Trophoblast cell (in vitro differentiated cells and primary cell): Measurements from ENCODE around the gene SRRM3.
A peak's percentile ranks its signal among the peaks of the same experiment; 100 is the strongest.

ENCODE experiments used
- DNase-seq, 2 donors: peaks; one replicate each; pipeline ENCODE4 v3.0.0-alpha.2; 2016
- H2AFZ ChIP-seq: 2 replicates; pipeline ENCODE4 v1.6.1; 2013; ENCODE audit warnings: low read length, moderate library complexity, mild to moderate bottlenecking; ENCODE audit not compliant: insufficient read depth, poor library complexity
- H2AK5ac ChIP-seq: 2 replicates; pipeline ENCODE4 v1.6.1; 2013; ENCODE audit warnings: mild to moderate bottlenecking, low read length
- H2BK120ac ChIP-seq: 2 replicates; pipeline ENCODE4 v1.6.1; 2013; ENCODE audit warnings: low read length, mild to moderate bottlenecking, moderate library complexity; ENCODE audit not compliant: insufficient read depth, poor library complexity
- H2BK12ac ChIP-seq: 2 replicates; pipeline ENCODE4 v1.6.1; 2013; ENCODE audit warnings: mild to moderate bottlenecking, low read length, moderate library complexity
- H2BK5ac ChIP-seq: 2 replicates; pipeline ENCODE4 v1.6.1; 2013; ENCODE audit warnings: low read length, low read depth, moderate library complexity, mild to moderate bottlenecking; ENCODE audit not compliant: poor library complexity
- H3K14ac ChIP-seq: 2 replicates; pipeline ENCODE4 v1.6.1; 2013; ENCODE audit warnings: mild to moderate bottlenecking, low read length
- H3K18ac ChIP-seq: 2 replicates; pipeline ENCODE4 v1.6.1; 2013; ENCODE audit warnings: mild to moderate bottlenecking, low read length
- H3K23ac ChIP-seq: 2 replicates; pipeline ENCODE4 v1.6.1; 2013; ENCODE audit warnings: low read length
- H3K27ac ChIP-seq: 2 replicates; pipeline ENCODE4 v1.5.1; 2013; ENCODE audit warnings: low read depth, mild to moderate bottlenecking, inconsistent platforms, low read length, moderate library complexity
- H3K27me3 ChIP-seq: 2 replicates; pipeline ENCODE4 v1.6.1; 2013; ENCODE audit warnings: inconsistent platforms, mild to moderate bottlenecking, low read length, moderate library complexity; ENCODE audit not compliant: insufficient read depth
- H3K36me3 ChIP-seq, 2 experiments: 1 replicate in 1 of 2; 2 replicates in 1 of 2; pipeline ENCODE4 v1.6.1; 2013; ENCODE audit warnings: low read length in 2 of 2, mild to moderate bottlenecking in 2 of 2, moderate library complexity in 1 of 2; ENCODE audit not compliant: insufficient read depth in 2 of 2, control insufficient read depth in 1 of 2
- H3K4ac ChIP-seq: 2 replicates; pipeline ENCODE4 v1.6.1; 2013; ENCODE audit warnings: low read depth, mild to moderate bottlenecking, low read length, moderate library complexity
- H3K4me1 ChIP-seq, 2 experiments: 1 replicate in 1 of 2; 2 replicates in 1 of 2; pipeline ENCODE4 v1.6.1; 2013; ENCODE audit warnings: low read length in 2 of 2, mild to moderate bottlenecking in 2 of 2, moderate library complexity in 1 of 2; ENCODE audit not compliant: insufficient read depth in 2 of 2, control insufficient read depth in 1 of 2
- H3K4me2 ChIP-seq: 2 replicates; pipeline ENCODE4 v1.6.1; 2013; ENCODE audit warnings: inconsistent platforms, mild to moderate bottlenecking, low read length, moderate library complexity
- H3K4me3 ChIP-seq: 2 replicates; pipeline ENCODE4 v1.5.1; 2013; ENCODE audit warnings: mild to moderate bottlenecking, low read depth, low read length, inconsistent platforms
- H3K79me1 ChIP-seq: one replicate; pipeline ENCODE4 v1.6.1; 2013; ENCODE audit warnings: low read length
- H3K79me2 ChIP-seq: 2 replicates; pipeline ENCODE4 v1.6.1; 2013; ENCODE audit warnings: low read length, mild to moderate bottlenecking; ENCODE audit not compliant: control insufficient read depth, insufficient read depth, poor library complexity
- H3K9ac ChIP-seq: 2 replicates; pipeline ENCODE4 v1.6.1; 2013; ENCODE audit warnings: mild to moderate bottlenecking, low read length
- H3K9me3 ChIP-seq: 2 replicates; pipeline ENCODE4 v1.6.1; 2013; ENCODE audit warnings: low read depth, mild to moderate bottlenecking, control low read depth, inconsistent platforms, low read length; ENCODE audit not compliant: insufficient read depth
- H4K12ac ChIP-seq: 2 replicates; pipeline ENCODE4 v1.6.1; 2013; ENCODE audit warnings: low read depth, mild to moderate bottlenecking, low read length, moderate library complexity
- H4K8ac ChIP-seq: 2 replicates; pipeline ENCODE4 v1.6.1; 2013; ENCODE audit warnings: low read depth, mild to moderate bottlenecking, low read length, moderate library complexity
- H4K91ac ChIP-seq: one replicate; pipeline ENCODE4 v1.6.1; 2013; ENCODE audit warnings: low read depth, mild to moderate bottlenecking, low read length, moderate library complexity
- WGBS: extraction: QIAGEN DNeasy Blood & Tissue Kit; methylation state at CpG from one replicate; pipeline ENCODE4 v1.1.7; 2013; ENCODE audit warnings: missing lambda C conversion rate; ENCODE audit not compliant: insufficient read length, insufficient coverage; ENCODE audit errors: extremely low coverage; 5-methylcytosine and 5-hydroxymethylcytosine counted together

SRRM3 gene

DNA sequence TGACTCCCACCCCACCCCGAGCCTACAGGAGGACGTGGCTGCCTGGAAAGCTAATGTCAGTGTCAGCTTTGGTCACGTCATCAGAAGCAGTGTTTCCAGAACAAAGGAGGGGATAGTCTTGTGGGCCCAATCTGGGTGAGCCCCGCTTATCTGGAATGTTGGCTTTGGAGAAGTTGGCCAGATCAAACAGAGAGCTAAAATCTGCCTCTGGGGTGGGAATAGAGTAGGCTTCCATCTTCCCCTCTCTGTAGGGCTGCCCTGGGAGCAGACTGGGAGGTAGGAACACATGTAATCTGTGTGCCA lies 32.5 kb downstream of the SRRM3 start:
- no peaks in the 10 kb centered on the region for H3K27me3 ChIP-seq
- no peak overlapping the region for H2BK5ac ChIP-seq
- no peak overlapping the region for H2BK12ac ChIP-seq
- H3K4ac ChIP-seq, result no peak overlapping the region
- no peak overlapping the region for H4K8ac ChIP-seq
- peaks cover 2 to 5% of the 10 kb centered on the region in 2 experiments for H3K4me1 ChIP-seq
- H3K14ac ChIP-seq, result no peak overlapping the region
- no peak overlapping the region for H2AK5ac ChIP-seq
- no peak overlapping the region for H3K4me3 ChIP-seq
- H3K4me2 ChIP-seq, result no peak overlapping the region
- H3K36me3 ChIP-seq, result no peaks in the 10 kb centered on the region
- H3K18ac ChIP-seq, result no peak overlapping the region
- DNase-seq, result no peak
- no peak overlapping the region for H3K27ac ChIP-seq
- peaks cover 2% of the 10 kb centered on the region for H3K9me3 ChIP-seq
- H3K79me2 ChIP-seq, result no peaks in the 10 kb centered on the region
- no peak overlapping the region for H4K91ac ChIP-seq
- no peak overlapping the region for H3K23ac ChIP-seq
- H2AFZ ChIP-seq, result no peak overlapping the region
- no peak overlapping the region for H4K12ac ChIP-seq
- H3K9ac ChIP-seq, result no peak overlapping the region
- no CpG with 5 or more reads among the region's 4 CpGs for WGBS
- H3K79me1 ChIP-seq, result no peaks in the 10 kb centered on the region
- H2BK120ac ChIP-seq, result no peak overlapping the region

DNA sequence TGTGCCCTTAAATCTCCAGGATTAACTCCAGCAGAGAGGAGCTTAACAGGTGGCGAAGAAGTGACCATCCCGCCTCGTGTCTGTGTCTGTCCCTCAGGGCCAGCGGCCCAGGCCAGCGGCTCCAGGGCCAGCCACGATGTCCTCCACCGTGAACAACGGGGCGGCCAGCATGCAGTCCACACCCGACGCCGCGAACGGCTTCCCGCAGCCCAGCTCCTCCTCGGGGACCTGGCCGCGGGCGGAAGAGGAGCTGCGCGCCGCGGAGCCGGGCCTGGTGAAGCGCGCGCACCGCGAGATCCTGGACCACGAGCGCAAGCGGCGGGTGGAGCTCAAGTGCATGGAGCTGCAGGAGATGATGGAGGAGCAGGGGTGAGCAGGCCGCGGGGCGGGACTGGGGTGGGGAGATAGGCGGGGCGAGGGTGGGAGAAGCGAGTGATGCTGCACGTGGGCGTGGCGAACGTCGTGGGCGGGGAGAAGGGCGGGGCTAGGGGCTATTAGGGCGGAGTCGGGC lies 33.3 kb downstream of the SRRM3 start:
- Histone ChIP-seq H3K9ac (no peak overlapping the region), H4K91ac (no peak overlapping the region), H3K4me1 (peaks cover 2 to 5% of the 10 kb centered on the region in 2 experiments), H3K79me1 (no peaks in the 10 kb centered on the region), H3K4me3 (peak overlapping the region; percentile 10), H2BK12ac (no peak overlapping the region), H2AFZ (peak overlapping the region; percentile 77), H2AK5ac (no peak overlapping the region), H3K18ac (no peak overlapping the region), H3K4ac (no peak overlapping the region), H3K27ac (no peak overlapping the region), H4K12ac (no peak overlapping the region), H2BK5ac (no peak overlapping the region), H3K14ac (no peak overlapping the region), H4K8ac (no peak overlapping the region), H2BK120ac (no peak overlapping the region), H3K4me2 (peak overlapping the region; percentile 72), H3K79me2 (no peaks in the 10 kb centered on the region), H3K9me3 (peaks cover 2% of the 10 kb centered on the region), H3K27me3 (no peaks in the 10 kb centered on the region), H3K23ac (no peak overlapping the region), H3K36me3 (no peaks in the 10 kb centered on the region)
- peak; percentile 37 to 49 for DNase-seq
- WGBS, result no CpG with 5 or more reads among the region's 48 CpGs

DNA sequence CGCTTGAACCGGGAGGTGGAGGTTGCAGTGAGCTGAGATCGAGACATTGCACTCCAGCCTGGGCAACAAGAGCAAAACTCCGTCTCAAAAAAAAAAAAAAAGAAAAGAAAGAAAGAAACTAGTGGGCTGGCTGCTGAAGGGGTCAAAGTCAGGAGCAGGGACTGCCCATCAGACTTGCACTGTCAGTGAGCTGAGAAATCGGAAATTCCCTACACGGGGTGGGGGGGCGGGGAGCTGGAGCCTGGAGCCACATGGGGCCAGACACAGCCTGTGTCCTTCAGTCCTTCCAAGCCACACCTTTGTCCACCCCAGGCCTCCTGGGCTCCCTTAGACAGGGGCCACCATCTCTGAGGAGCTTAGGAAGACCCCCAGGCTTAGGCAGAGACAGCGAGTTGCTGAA lies 34.5 kb downstream of the SRRM3 start:
- DNase-seq, result no peak
- Histone ChIP-seq H4K8ac (no peak overlapping the region), H3K4me1 (peaks cover 2 to 5% of the 10 kb centered on the region in 2 experiments), H2BK120ac (no peak overlapping the region), H3K4ac (no peak overlapping the region), H3K36me3 (no peaks in the 10 kb centered on the region), H3K14ac (no peak overlapping the region), H3K79me2 (no peaks in the 10 kb centered on the region), H3K18ac (no peak overlapping the region), H3K9me3 (peaks cover 2% of the 10 kb centered on the region), H3K27me3 (no peaks in the 10 kb centered on the region), H3K9ac (no peak overlapping the region), H2BK12ac (no peak overlapping the region), H3K4me2 (no peak overlapping the region), H4K12ac (no peak overlapping the region), H3K23ac (no peak overlapping the region), H3K79me1 (no peaks in the 10 kb centered on the region), H2BK5ac (no peak overlapping the region), H4K91ac (no peak overlapping the region), H2AK5ac (no peak overlapping the region), H3K4me3 (no peak overlapping the region), H2AFZ (no peak overlapping the region), H3K27ac (no peak overlapping the region)
- no CpG with 5 or more reads among the region's 8 CpGs for WGBS

DNA sequence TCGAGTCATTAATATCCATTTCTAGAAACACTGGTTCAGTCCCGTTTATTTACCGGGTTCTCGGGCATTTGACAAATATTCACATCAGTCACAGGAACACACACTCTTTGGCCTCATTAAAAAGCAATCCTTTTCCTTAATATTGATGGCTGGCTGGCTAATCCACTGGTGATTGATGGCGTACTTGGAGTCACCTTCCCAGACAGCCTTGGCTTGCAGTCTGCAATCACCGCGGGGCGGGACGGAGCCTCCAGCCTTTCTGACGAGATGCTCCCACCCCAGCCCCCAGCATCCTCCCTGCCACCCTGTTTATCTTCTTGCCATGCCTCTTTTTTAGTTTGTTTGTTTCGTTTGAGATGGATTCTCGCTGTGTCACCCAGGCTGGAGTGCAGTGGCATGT lies 36.6 kb downstream of the SRRM3 start:
- Histone ChIP-seq H2AFZ (no peak overlapping the region), H3K18ac (no peak overlapping the region), H3K4me3 (no peak overlapping the region), H3K79me1 (no peaks in the 10 kb centered on the region), H2BK120ac (no peak overlapping the region), H3K9ac (no peak overlapping the region), H2AK5ac (no peak overlapping the region), H2BK12ac (no peak overlapping the region), H3K4me1 (peaks cover 2 to 5% of the 10 kb centered on the region in 2 experiments), H3K14ac (no peak overlapping the region), H4K12ac (no peak overlapping the region), H3K4ac (no peak overlapping the region), H3K27me3 (no peaks in the 10 kb centered on the region), H3K79me2 (no peaks in the 10 kb centered on the region), H4K91ac (no peak overlapping the region), H3K36me3 (no peaks in the 10 kb centered on the region), H3K23ac (no peak overlapping the region), H3K9me3 (peaks cover 2% of the 10 kb centered on the region), H3K27ac (no peak overlapping the region), H2BK5ac (no peak overlapping the region), H3K4me2 (no peak overlapping the region), H4K8ac (no peak overlapping the region)
- no peak for DNase-seq
- no CpG with 5 or more reads among the region's 12 CpGs for WGBS
